HG03097 (cell line): Measurements from ENCODE around the gene TOMM40.
A peak's percentile ranks its signal among the peaks of the same experiment; 100 is the strongest.
"Not testable (repeated sequence)": the region's sequence is repeated elsewhere in the genome, so short reads cannot be mapped to it uniquely, and the experiment has no call there.

Experiments used
- ATAC-seq: cut with Tn5 transposase; IDR thresholded peaks from one replicate; pipeline ENCODE4 v1.9.1; 2021; ENCODE audit not compliant: unreplicated experiment, low FRiP score

Gene TOMM40

GRCh38 chr19:44869733-44870470 is 21.2 kb upstream of the TOMM40 start:
- no peak for ATAC-seq

GRCh38 chr19:44871809-44872208 is 19.2 kb upstream of the TOMM40 start:
- no peak for ATAC-seq

DNA sequence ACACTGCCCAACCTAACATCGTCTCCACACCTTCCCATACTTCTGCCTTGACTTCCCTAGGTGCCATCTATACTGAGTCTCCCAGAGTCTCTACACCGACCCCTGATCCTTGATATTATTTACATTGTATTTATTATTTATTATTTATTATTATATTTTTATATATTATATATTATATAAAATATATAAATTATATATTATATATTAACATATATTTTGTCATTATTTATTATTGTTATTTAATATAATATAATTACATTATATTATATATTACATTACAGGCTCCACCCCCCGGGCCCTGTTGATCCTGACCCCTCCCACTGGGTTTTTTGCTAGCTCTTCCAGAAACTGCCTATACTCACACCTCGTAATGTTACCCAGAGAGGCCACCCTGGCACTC is 18.4 kb upstream of the TOMM40 start:
- no peak for ATAC-seq

GRCh38 chr19:44874317-44874716 is 16.7 kb upstream of the TOMM40 start:
- ATAC-seq, result no peak

- no peak for ATAC-seq
These were observed 15.2 kb upstream of the TOMM40 start for GRCh38 chr19:44875666-44876451.

DNA sequence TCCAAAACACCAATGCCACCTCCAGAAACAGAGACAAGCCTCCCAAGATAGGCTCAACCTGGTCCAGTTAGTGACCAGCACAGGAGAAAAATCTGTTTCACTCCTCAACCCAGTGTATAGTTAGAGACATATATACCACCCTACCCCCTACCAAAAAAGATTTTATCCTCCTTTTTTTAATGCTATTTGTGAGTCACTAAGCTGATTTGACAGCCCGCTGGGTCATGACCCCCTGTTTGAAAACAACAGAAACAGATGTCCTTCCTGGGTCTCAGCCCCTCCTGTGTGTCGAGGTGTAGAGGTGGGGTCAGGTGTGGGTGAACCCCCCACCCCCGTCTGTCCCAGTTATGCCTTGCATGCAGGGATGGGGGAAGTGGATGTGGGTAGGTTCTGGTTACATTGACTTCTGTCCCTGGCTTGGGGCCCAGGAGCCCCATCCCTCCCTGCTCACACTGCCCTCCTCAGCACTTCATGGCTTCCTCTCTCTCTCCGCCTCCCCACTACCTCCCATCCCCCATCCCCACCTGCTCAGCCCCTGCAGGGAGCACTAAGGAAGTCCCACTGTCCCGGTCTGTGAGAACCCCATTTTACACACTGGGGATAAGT is 14.0 kb upstream of the TOMM40 start:
- ATAC-seq, result no peak

GRCh38 chr19:44878120-44878865 is 12.8 kb upstream of the TOMM40 start:
- no peak for ATAC-seq

DNA sequence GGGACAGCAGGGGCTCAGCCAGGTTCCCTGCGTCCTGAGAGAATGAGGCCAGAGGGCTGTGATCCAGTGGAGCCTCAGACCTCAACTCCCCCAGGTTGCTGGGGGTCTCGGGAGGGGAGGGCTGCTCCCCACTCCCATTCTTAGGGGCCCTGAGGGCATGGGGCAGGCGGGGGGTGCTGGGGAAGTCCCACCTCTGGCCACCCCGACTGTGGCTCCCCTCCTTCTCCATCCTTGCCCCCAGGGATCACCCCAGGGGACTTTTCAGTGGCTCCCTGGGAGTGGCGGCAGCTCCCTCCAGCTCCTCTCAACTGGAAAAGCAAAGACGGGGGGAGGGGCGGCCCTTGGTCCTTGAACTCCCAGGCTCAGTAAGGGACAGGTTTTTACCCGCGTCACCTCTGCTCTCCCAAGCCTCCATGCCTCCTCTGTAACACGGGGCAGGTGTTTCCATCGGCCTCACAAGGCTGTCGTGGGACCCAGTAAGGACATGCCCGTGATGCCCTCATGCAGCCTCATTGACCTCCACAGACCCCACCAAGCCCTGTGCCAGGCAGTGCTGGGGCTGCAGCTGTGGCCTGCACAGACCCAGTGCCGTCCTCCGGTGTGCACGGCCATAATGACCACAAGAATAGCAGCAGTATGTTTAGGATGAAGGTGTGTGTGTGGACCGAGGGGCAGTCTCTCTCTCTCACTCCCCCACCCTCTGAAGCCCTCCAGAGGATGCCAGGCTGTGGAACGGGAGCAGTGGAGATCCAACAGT is 11.6 kb upstream of the TOMM40 start:
- no peak for ATAC-seq

DNA sequence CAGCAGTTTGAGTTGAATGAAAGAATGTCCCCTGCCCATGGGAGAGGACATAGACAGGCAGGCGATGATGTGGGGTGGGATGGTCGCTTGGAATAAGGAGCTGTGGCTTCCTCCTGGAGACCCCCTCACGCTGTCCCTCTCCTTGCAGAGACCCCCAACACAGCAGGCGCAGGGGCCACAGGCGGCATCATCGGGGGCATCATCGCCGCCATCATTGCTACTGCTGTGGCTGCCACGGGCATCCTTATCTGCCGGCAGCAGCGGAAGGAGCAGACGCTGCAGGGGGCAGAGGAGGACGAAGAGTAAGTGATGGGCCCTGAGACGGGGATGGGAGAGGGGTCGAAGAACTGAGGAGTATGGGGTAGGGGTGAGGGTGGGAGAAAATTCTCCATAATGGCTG is 9.0 kb upstream of the TOMM40 start:
- ATAC-seq, result no peak

- ATAC-seq, result not testable (repeated sequence)
These were observed 8.2 kb upstream of the TOMM40 start for GRCh38 chr19:44882619-44883397.

DNA sequence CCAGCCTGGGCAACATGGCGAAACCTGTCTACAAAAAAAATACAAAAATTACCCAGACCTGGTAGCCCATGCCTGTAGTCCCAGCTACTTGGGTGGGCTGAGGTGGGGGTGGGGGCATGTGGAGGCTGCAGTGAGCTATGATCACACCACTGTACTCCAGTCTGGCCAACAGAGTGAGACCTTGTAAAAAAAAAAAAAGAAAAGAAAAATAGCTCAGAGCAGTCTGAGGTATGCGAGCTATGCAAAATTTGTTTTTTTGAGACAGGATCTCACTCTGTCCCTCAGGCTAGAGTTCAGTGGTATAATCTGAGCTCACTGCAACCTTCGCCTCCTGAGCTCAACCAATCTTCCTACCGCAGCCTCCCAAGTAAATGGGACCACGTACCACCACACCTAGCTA is 7.1 kb upstream of the TOMM40 start:
- no peak for ATAC-seq

DNA sequence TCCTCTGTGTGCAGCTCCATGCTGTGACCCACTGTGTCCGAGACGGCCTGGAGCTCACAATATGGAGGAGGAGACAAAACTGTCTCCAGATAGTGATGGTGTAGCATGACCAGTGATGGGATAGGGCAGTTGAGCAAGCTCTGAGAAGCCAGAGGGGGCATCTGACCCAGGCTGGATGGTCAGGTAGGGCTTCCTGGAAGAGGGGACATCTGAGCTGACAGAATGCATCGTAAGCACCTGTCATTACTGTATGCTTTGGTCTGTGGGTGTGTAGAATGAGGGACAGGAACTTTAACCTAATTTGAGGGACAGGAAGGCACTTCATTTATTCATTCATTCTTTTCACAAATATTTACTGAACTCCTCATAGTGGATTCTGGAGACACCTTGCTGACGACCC is 6.5 kb upstream of the TOMM40 start:
- ATAC-seq, result no peak

DNA sequence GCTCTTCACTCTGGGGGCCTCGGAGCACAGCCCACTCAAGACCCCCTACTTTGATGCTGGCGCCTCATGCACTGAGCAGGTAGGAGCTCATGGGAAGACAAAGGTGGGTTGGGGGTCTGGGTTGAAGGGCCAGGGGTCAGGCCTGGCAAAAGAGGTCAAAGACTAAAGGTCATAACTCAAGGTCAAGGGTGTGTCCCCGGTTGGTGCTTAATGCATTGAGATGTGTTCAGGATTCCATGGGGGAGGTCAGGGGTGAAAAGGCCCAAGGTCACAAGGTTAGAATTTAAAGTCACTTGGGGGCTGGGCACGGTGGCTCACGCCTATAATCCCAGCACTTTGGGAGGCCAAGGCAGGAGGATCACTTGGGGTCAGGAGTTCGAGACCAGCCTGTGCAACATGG is 4.9 kb upstream of the TOMM40 start:
- ATAC-seq, result no peak

GRCh38 chr19:44887648-44888047 is 3.4 kb upstream of the TOMM40 start:
- ATAC-seq, result no peak

GRCh38 chr19:44888335-44888734 is 2.7 kb upstream of the TOMM40 start:
- not testable (repeated sequence) for ATAC-seq

GRCh38 chr19:44889830-44890365 is 1.2 kb upstream of the TOMM40 start:
- ATAC-seq, result no peak

GRCh38 chr19:44890366-44891015 is 563 bp upstream of the TOMM40 start:
- peak; percentile 86 for ATAC-seq

GRCh38 chr19:44892932-44893331 is 1.9 kb downstream of the TOMM40 start:
- ATAC-seq, result no peak
